K562 (cell line): ENCODE data around the gene UBXN2A. TPM values are rescaled to one million over a fixed set of nuclear protein-coding genes. Genes with fewer than 3 reads are reported as not detected.
A peak's percentile ranks its signal among the peaks of the same experiment; 100 is the strongest.

Experiments used
- CEBPB ChIP-seq: fragments of 450-650 bp; IDR thresholded peaks from 2 replicates; pipeline ENCODE4 v1.6.1; 2016; ENCODE audit warnings: missing genetic modification characterization, missing compliant biosample characterization
- DDX20 ChIP-seq: fragments of 450-650 bp; IDR thresholded peaks from 2 replicates; pipeline ENCODE4 v1.6.1; 2016; ENCODE audit warnings: missing genetic modification characterization, low read depth, mild to moderate bottlenecking, missing compliant biosample characterization, moderate library complexity
- E2F8 ChIP-seq: fragments of 450-650 bp; IDR thresholded peaks from 2 replicates; pipeline ENCODE4 v1.7.1; 2018; ENCODE audit warnings: mild to moderate bottlenecking, low read depth; ENCODE audit not compliant: partially characterized antibody
- KDM1A ChIP-seq, 2 experiments: fragments of 450-650 bp; IDR thresholded peaks; 2 replicates each; pipeline ENCODE4 v1.6.1; 2016; ENCODE audit warnings: mild to moderate bottlenecking in 2 of 2
- L3MBTL2 ChIP-seq: fragments of 450-650 bp; IDR thresholded peaks from 2 replicates; pipeline ENCODE4 v1.6.1; 2016; ENCODE audit warnings: mild to moderate bottlenecking, moderate library complexity
- MTF1 ChIP-seq: fragments of 250-450 bp; sonication (Bioruptor Pico); IDR thresholded peaks from 2 replicates; pipeline ENCODE4 v1.9.0; 2021; ENCODE audit warnings: moderate library complexity, mild to moderate bottlenecking, inconsistent platforms, borderline replicate concordance
- NRF1 ChIP-seq, 2 experiments: fragments of 450-650 bp; IDR thresholded peaks in 1 of 2; conservative IDR thresholded peaks in 1 of 2; 2 replicates each; pipeline ENCODE4 v1.6.1; 2014; ENCODE audit warnings: mild to moderate bottlenecking in 2 of 2
- NUFIP1 ChIP-seq: fragments of 450-650 bp; IDR thresholded peaks from 2 replicates; pipeline ENCODE4 v1.6.1; 2018; ENCODE audit not compliant: partially characterized antibody
- SAFB2 ChIP-seq: fragments of 200-400 bp; formaldehyde crosslinking; IDR thresholded peaks from 2 replicates; pipeline ENCODE4 v1.6.1; 2018; ENCODE audit warnings: borderline replicate concordance, low read length, low read depth, moderate library complexity; ENCODE audit not compliant: severe bottlenecking
- TEAD1 ChIP-seq, 2 experiments: fragments of 450-650 bp in 1 of 2; sonication (generic) in 1 of 2; formaldehyde crosslinking; IDR thresholded peaks; 2 replicates each; pipeline versions ENCODE4 v1.4.0 to v1.8.0; 2020 to 2022; ENCODE audit warnings: mild to moderate bottlenecking in 2 of 2, missing genetic modification reagents in 1 of 2
- VEZF1 ChIP-seq: fragments of 200-800 bp; sonication (Bioruptor generic); IDR thresholded peaks from 2 replicates; pipeline ENCODE4 v1.6.1; 2017; ENCODE audit warnings: missing genetic modification characterization, missing compliant biosample characterization
- WHSC1 ChIP-seq: IDR thresholded peaks from one replicate; pipeline ENCODE4 v1.6.1; 2012; ENCODE audit warnings: low read length, control low read depth, inconsistent platforms
- YY1 ChIP-seq, 3 experiments: IDR thresholded peaks; 2 replicates each; pipeline ENCODE4 v1.6.1; 2011; ENCODE audit warnings: low read length in 2 of 3, mild to moderate bottlenecking in 2 of 3, moderate library complexity in 2 of 3, borderline replicate concordance in 1 of 3, control low read depth in 1 of 3, low read depth in 1 of 3; ENCODE audit not compliant: insufficient read depth in 3 of 3, insufficient replicate concordance in 2 of 3, control insufficient read depth in 1 of 3, insufficient read length in 1 of 3; ENCODE audit errors: extremely low read depth in 1 of 3
- ZBTB11 ChIP-seq, 3 experiments: fragments of 200-800 bp in 1 of 3; fragments of 250-450 bp in 1 of 3; fragments of 450-650 bp in 1 of 3; sonication (Bioruptor Pico) in 1 of 3; sonication (Bioruptor generic) in 1 of 3; formaldehyde crosslinking in 1 of 3; IDR thresholded peaks; 2 replicates each; pipeline versions ENCODE4 v1.6.1 to v1.8.0; 2016 to 2022; ENCODE audit warnings: mild to moderate bottlenecking in 2 of 3, missing genetic modification characterization in 2 of 3, missing compliant biosample characterization in 1 of 3, moderate library complexity in 1 of 3
- ZNF133 ChIP-seq: fragments of 250-450 bp; sonication (Bioruptor Pico); IDR thresholded peaks from 2 replicates; pipeline ENCODE4 v1.4.0; 2020; ENCODE audit warnings: mild to moderate bottlenecking
- ZNF217 ChIP-seq: sonication (generic); formaldehyde crosslinking; IDR thresholded peaks from 2 replicates; pipeline ENCODE4 v1.8.0; 2022; ENCODE audit warnings: mild to moderate bottlenecking, missing genetic modification reagents
- ZNF282 ChIP-seq: sonication (generic); formaldehyde crosslinking; IDR thresholded peaks from 2 replicates; pipeline ENCODE4 v1.8.1; 2023; ENCODE audit warnings: missing genetic modification reagents
- ZNF707 ChIP-seq: fragments of 250-450 bp; sonication (Bioruptor Pico); conservative IDR thresholded peaks from 2 replicates; pipeline ENCODE4 v1.8.0; 2022; ENCODE audit warnings: inconsistent platforms, mild to moderate bottlenecking, moderate library complexity
- polyA plus RNA-seq, 8 experiments: library from polyadenylated mRNA; depleted of rRNA in 4 of 8; stranded (reverse) in 5 of 8; unstranded in 3 of 8; fragments of >200 nt; fragmentation: Nextera tagmentation in 2 of 8; fragmentation: Illumina TruSeq in 1 of 8; extraction: Ambion mirVana in 2 of 8; extraction: Trizol in 1 of 8; gene quantifications; 2 replicates each; pipeline versions ENCODE4 v1.2.1 to v1.2.3, GENCODE V29; 2011 to 2014; ENCODE audit warnings: inconsistent platforms in 1 of 8, missing spikeins in 1 of 8
- total RNA-seq, 7 experiments: library from RNA; depleted of rRNA in 6 of 7; stranded (reverse); fragments of >200 nt in 6 of 7; fragmentation: Illumina TruSeq in 2 of 7; extraction: Trizol in 2 of 7; gene quantifications; 2 replicates each; pipeline versions ENCODE4 v1.2.1 to v1.2.3, GENCODE V29; 2011 to 2021; ENCODE audit warnings: low replicate concordance in 1 of 7

UBXN2A gene
- total and polyA plus RNA-seq, 9 of the 15 experiments (the other 6 are each of a cell fraction or from before 2014, with no cell fraction given): 3.4 to 25.6 (median 16.0) TPM

GRCh38 chr2:24010477-24011249, 70.4 kb downstream of the UBXN2A start (continued):
- no peak; a peak in 2 of 6 replicates for TF ChIP-seq ZBTB11 (CRISPR knock-in tag; IDR thresholded peaks at IDR 0.05)
- no peak for TF ChIP-seq DDX20 (tag)
- no peak for TF ChIP-seq ZNF282 (CRISPR knock-in tag)
- TF ChIP-seq NRF1 (conservative IDR thresholded peaks at IDR 0.05 in 1 of 2, IDR thresholded peaks at IDR 0.05 in 1 of 2): 0 out of 4 replicates have a peak, but pooled peaks have one; percentile 2
- TF ChIP-seq ZNF133 (CRISPR knock-in tag): no peak
- no peak for TF ChIP-seq KDM1A (IDR thresholded peaks at IDR 0.05)
- TF ChIP-seq L3MBTL2: no peak
- no peak for TF ChIP-seq NUFIP1
- TF ChIP-seq ZNF707 (CRISPR knock-in tag): no peak
- TF ChIP-seq SAFB2: no peak
- TF ChIP-seq MTF1 (CRISPR knock-in tag): no peak
- no peak for TF ChIP-seq WHSC1
- peak in 1 of 2 experiments; percentile 44; a peak in 1 of 4 replicates for TF ChIP-seq TEAD1 (CRISPR knock-in tag; IDR thresholded peaks at IDR 0.05)
- no peak for TF ChIP-seq ZNF217
- TF ChIP-seq VEZF1 (CRISPR knock-in tag): no peak
- no peak for TF ChIP-seq CEBPB (tag)
- TF ChIP-seq E2F8: no peak
- peak in 1 of 3 experiments; percentile 7 for TF ChIP-seq YY1 (IDR thresholded peaks at IDR 0.05; ENCODE audit: borderline replicate concordance in 1 of 3, control insufficient read depth in 1 of 3, extremely low read depth in 1 of 3, insufficient read depth in 3 of 3, insufficient read length in 1 of 3, insufficient replicate concordance in 2 of 3, low read depth in 1 of 3, low read length in 2 of 3)
